ENCODE measurements around the gene RNMT. TPM values are rescaled to one million over a fixed set of nuclear protein-coding genes. Genes with fewer than 3 reads are reported as not detected.

Gene RNMT
- total and polyA plus RNA-seq, 2 experiments from 2014 or later, result 40.7 to 188 TPM

GRCh38 chr18:13700153-13700552 is 26.3 kb upstream of the RNMT start:
- Mint-ChIP-seq H3K36me3 (ENCODE audit: low read depth) (peaks cover 65% of the 10 kb centered on the region), H3K27me3 (ENCODE audit: insufficient read depth, low read depth, poor library complexity) (no peaks in the 10 kb centered on the region), H3K4me1 (no peaks in the 10 kb centered on the region), H3K4me3 (no peak overlapping the region), H3K9me3 (peaks cover 73% of the 10 kb centered on the region), H3K27ac (no peak overlapping the region)
- Histone ChIP-seq H4K20me1 (replicated peaks; ENCODE audit: insufficient read depth) (no peaks in the 10 kb centered on the region), H3K79me2 (replicated peaks; ENCODE audit: insufficient read depth) (peaks cover 81% of the 10 kb centered on the region), H3K4me2 (no peak overlapping the region), H3K4me3 (no peak overlapping the region), H3K27ac (ENCODE audit: low read depth) (no peak overlapping the region), H3F3A (replicated peaks; ENCODE audit: low read depth) (no peaks in the 10 kb centered on the region), H3K36me3 (ENCODE audit: insufficient read depth) (peaks cover 8% of the 10 kb centered on the region), H3K4me1 (ENCODE audit: insufficient read depth) (no peaks in the 10 kb centered on the region), H3K9me2 (ENCODE audit: insufficient read depth) (0 out of 2 replicates have a peak, but pooled peaks cover 6% of the 10 kb centered on the region), H2AFZ (no peak overlapping the region), H3K27me3 (ENCODE audit: insufficient read depth) (no peaks in the 10 kb centered on the region)
- ATAC-seq, result no peak
- DNase-seq (ENCODE audit: low spot score), result no peak
- no peak for TF ChIP-seq CTCF (conservative IDR thresholded peaks at IDR 0.05; ENCODE audit: low read depth in 2 of 2)
- no peak for TF ChIP-seq ETS1 (IDR thresholded peaks at IDR 0.05)
- TF ChIP-seq CREB1 (CRISPR knock-in tag; IDR thresholded peaks at IDR 0.05; ENCODE audit: low read depth), result no peak
- TF ChIP-seq EZH2 (IDR thresholded peaks at IDR 0.05; ENCODE audit: low read depth, unreplicated experiment), result no peak
- TF ChIP-seq POLR2AphosphoS5 (IDR thresholded peaks at IDR 0.05; ENCODE audit: low read depth), result no peak
- TF ChIP-seq EZH2phosphoT487 (IDR thresholded peaks at IDR 0.05; ENCODE audit: unreplicated experiment), result no peak
- no peak for TF ChIP-seq ZNF331 (CRISPR knock-in tag; IDR thresholded peaks at IDR 0.05; ENCODE audit: low read depth)
- TF ChIP-seq REST (IDR thresholded peaks at IDR 0.05; ENCODE audit: unreplicated experiment), result no peak
- TF ChIP-seq ZNF462 (CRISPR knock-in tag; IDR thresholded peaks at IDR 0.05), result no peak
- TF ChIP-seq NANOG (IDR thresholded peaks at IDR 0.05; ENCODE audit: borderline replicate concordance), result no peak
- no peak for TF ChIP-seq STAT1 (IDR thresholded peaks at IDR 0.05; ENCODE audit: unreplicated experiment)
- no peak for TF ChIP-seq JUNB (IDR thresholded peaks at IDR 0.05; ENCODE audit: unreplicated experiment)
- TF ChIP-seq ZNF114 (CRISPR knock-in tag; IDR thresholded peaks at IDR 0.05), result no peak
